IMR-90 (cell line): Measurements from ENCODE around the gene CPO. TPM values are rescaled to one million over a fixed set of nuclear protein-coding genes. Genes with fewer than 3 reads are reported as not detected.

Experiments
- ATAC-seq: fragments of 200-7000 bp; cut with Tn5 transposase; 2 replicates; pipeline ENCODE4 v1.9.1; 2020; ENCODE audit warnings: low read depth, mild to moderate bottlenecking, moderate library complexity
- BruUV-seq: library from RNA; stranded (reverse); fragments of 400-500 nt; replicated peaks from 2 replicates; lab custom pipeline; 2021; lab: Mats Ljungman, UMichigan
- CTCF ChIA-PET: fragments of 300-600 bp; formaldehyde crosslinking; extraction: SDS; loops from one replicate; lab custom pipeline; 2021; ENCODE audit warnings: antibody characterized with exemption; lab: Yijun Ruan, JAX
- POLR2A ChIA-PET: fragments of 300-600 bp; sonication (Branson Sonifier 250); formaldehyde crosslinking; loops from one replicate; lab custom pipeline; 2022; ENCODE audit warnings: antibody characterized with exemption; ENCODE audit not compliant: unreplicated experiment; lab: Charles Lee
- DNase-seq: peaks from one replicate; pipeline ENCODE4 v3.0.0; 2013
- H2AFZ ChIP-seq: replicated peaks from 2 replicates; pipeline ENCODE3; 2013; ENCODE audit warnings: low read length, mild to moderate bottlenecking; ENCODE audit not compliant: poor library complexity
- H2AK5ac ChIP-seq: 2 replicates; pipeline ENCODE4 v1.6.1; 2013; ENCODE audit warnings: low read depth, low read length, inconsistent platforms
- H2AK9ac ChIP-seq: replicated peaks from 2 replicates; pipeline ENCODE3; 2013; ENCODE audit warnings: mild to moderate bottlenecking, low read depth, low read length, moderate library complexity; ENCODE audit not compliant: poor library complexity
- H2BK120ac ChIP-seq: 2 replicates; pipeline ENCODE4 v1.6.1; 2013; ENCODE audit warnings: low read depth, low read length, inconsistent platforms
- H2BK15ac ChIP-seq: 3 replicates; pipeline ENCODE4 v1.6.1; 2013; ENCODE audit warnings: low read depth, low read length, inconsistent platforms
- H2BK20ac ChIP-seq: 2 replicates; pipeline ENCODE4 v1.6.1; 2013; ENCODE audit warnings: low read depth, mild to moderate bottlenecking, inconsistent platforms, low read length, moderate library complexity
- H2BK5ac ChIP-seq: 2 replicates; pipeline ENCODE4 v1.6.1; 2013; ENCODE audit warnings: mild to moderate bottlenecking, low read depth, low read length, inconsistent platforms; ENCODE audit not compliant: poor library complexity, severe bottlenecking
- H3K14ac ChIP-seq: replicated peaks from 2 replicates; pipeline ENCODE4 v1.6.1; 2013; ENCODE audit warnings: low read depth, low read length, inconsistent platforms
- H3K18ac ChIP-seq: 2 replicates; pipeline ENCODE4 v1.6.1; 2013; ENCODE audit warnings: low read depth, low read length, control low read depth
- H3K23ac ChIP-seq: 2 replicates; pipeline ENCODE4 v1.6.1; 2013; ENCODE audit warnings: low read depth, low read length, inconsistent platforms
- H3K27ac ChIP-seq: 2 replicates; pipeline ENCODE4 v1.5.1; 2013; ENCODE audit warnings: mild to moderate bottlenecking, control low read depth, low read length; ENCODE audit not compliant: insufficient read depth
- H3K27me3 ChIP-seq: 2 replicates; pipeline ENCODE4 v1.6.1; 2013; ENCODE audit warnings: low read length; ENCODE audit not compliant: control insufficient read depth, insufficient read depth
- H3K36me3 ChIP-seq: 2 replicates; pipeline ENCODE4 v1.6.1; 2013; ENCODE audit warnings: low read length, mixed read lengths; ENCODE audit not compliant: control insufficient read depth, insufficient read depth
- H3K4ac ChIP-seq: 2 replicates; pipeline ENCODE4 v1.6.1; 2013; ENCODE audit warnings: low read depth, low read length, inconsistent platforms
- H3K4me1 ChIP-seq: 2 replicates; pipeline ENCODE4 v1.6.1; 2013; ENCODE audit warnings: low read length, mixed read lengths; ENCODE audit not compliant: control insufficient read depth, insufficient read depth
- H3K4me2 ChIP-seq: 2 replicates; pipeline ENCODE4 v1.6.1; 2013; ENCODE audit warnings: low read depth, mild to moderate bottlenecking, control low read depth, low read length, moderate library complexity
- H3K4me3 ChIP-seq: 2 replicates; pipeline ENCODE4 v1.5.1; 2013; ENCODE audit warnings: low read depth, mild to moderate bottlenecking, control low read depth, low read length, moderate library complexity; ENCODE audit not compliant: insufficient read depth
- H3K56ac ChIP-seq: 2 replicates; pipeline ENCODE4 v1.6.1; 2013; ENCODE audit warnings: low read length, inconsistent platforms; ENCODE audit not compliant: insufficient read depth; ENCODE audit errors: extremely low read depth
- H3K79me1 ChIP-seq, 2 experiments: 2 replicates each; pipeline ENCODE4 v1.6.1; 2013; ENCODE audit warnings: low read length in 2 of 2, inconsistent platforms in 1 of 2, low read depth in 1 of 2
- H3K9ac ChIP-seq: 2 replicates; pipeline ENCODE4 v1.6.1; 2013; ENCODE audit warnings: low read depth, low read length, control low read depth
- H3K9me1 ChIP-seq: 2 replicates; pipeline ENCODE4 v1.6.1; 2013; ENCODE audit warnings: low read length, inconsistent platforms; ENCODE audit not compliant: insufficient read depth
- H3K9me3 ChIP-seq: 2 replicates; pipeline ENCODE4 v1.6.1; 2013; ENCODE audit warnings: low read length; ENCODE audit not compliant: control insufficient read depth, insufficient read depth
- H4K20me1 ChIP-seq: 2 replicates; pipeline ENCODE4 v1.6.1; 2013; ENCODE audit warnings: low read length, inconsistent platforms; ENCODE audit not compliant: insufficient read depth
- H4K5ac ChIP-seq: 2 replicates; pipeline ENCODE4 v1.6.1; 2013; ENCODE audit warnings: mild to moderate bottlenecking, low read depth, low read length, control low read depth
- H4K8ac ChIP-seq, 2 experiments: 2 replicates each; pipeline ENCODE4 v1.6.1; 2013; ENCODE audit warnings: low read depth in 2 of 2, low read length in 2 of 2, control low read depth in 1 of 2, inconsistent platforms in 1 of 2
- H4K91ac ChIP-seq: 2 replicates; pipeline ENCODE4 v1.6.1; 2013; ENCODE audit warnings: low read depth, low read length, inconsistent platforms; ENCODE audit not compliant: insufficient read depth
- BHLHE40 ChIP-seq: fragments of 150-350 bp; IDR thresholded peaks from 2 replicates; pipeline ENCODE4 v1.6.1; 2016; ENCODE audit warnings: mild to moderate bottlenecking, low read depth, low read length
- CEBPB ChIP-seq: IDR thresholded peaks from 2 replicates; pipeline ENCODE4 v1.6.1; 2012; ENCODE audit warnings: low read depth, low read length, improper control_type of control experiment
- FOS ChIP-seq: fragments of 150-350 bp; IDR thresholded peaks from 2 replicates; pipeline ENCODE4 v1.6.1; 2016; ENCODE audit warnings: low read depth, low read length
- MXI1 ChIP-seq: IDR thresholded peaks from 2 replicates; pipeline ENCODE4 v1.6.1; 2012; ENCODE audit warnings: low read depth, mild to moderate bottlenecking, low read length, moderate library complexity, borderline replicate concordance
- NFE2L2 ChIP-seq: fragments of 150-350 bp; IDR thresholded peaks from 2 replicates; pipeline ENCODE4 v1.6.1; 2016; ENCODE audit warnings: low read depth, mild to moderate bottlenecking, low read length
- POLR2A ChIP-seq: IDR thresholded peaks from 2 replicates; pipeline ENCODE4 v1.6.1; 2012; ENCODE audit warnings: mild to moderate bottlenecking, low read depth, low read length
- RAD21 ChIP-seq: IDR thresholded peaks from 2 replicates; pipeline ENCODE4 v1.6.1; 2012; ENCODE audit warnings: low read length, improper control_type of control experiment
- SMC3 ChIP-seq: fragments of 150-350 bp; IDR thresholded peaks from 2 replicates; pipeline ENCODE4 v1.6.1; 2016; ENCODE audit warnings: low read depth, mild to moderate bottlenecking, antibody characterized with exemption, low read length, moderate library complexity
- WGBS, 2 experiments: methylation state at CpG; one replicate each; pipeline versions ENCODE4 v1.1.5 to v1.1.7; 2013; ENCODE audit warnings: missing lambda C conversion rate in 2 of 2; ENCODE audit not compliant: insufficient read length in 1 of 2; ENCODE audit errors: extremely low coverage in 2 of 2; 5-methylcytosine and 5-hydroxymethylcytosine counted together
- dilution Hi-C: fragments of 300-500 bp; cut with HindIII; formaldehyde crosslinking; loops from one replicate; pipeline ENCODE4 v1.14.3; 2018; ENCODE audit warnings: low sequenced_read_pairs; ENCODE audit not compliant: unreplicated experiment
- in situ Hi-C: fragments of 300-500 bp; cut with MboI; formaldehyde crosslinking; loops from 3 replicates; pipeline ENCODE4 v1.14.3; 2019; ENCODE audit warnings: low sequenced_read_pairs, inconsistent platforms, mixed read lengths
- intact Hi-C: fragments of 100-400 bp; cut with micrococcal nuclease; formaldehyde crosslinking; loops from 2 replicates; pipeline ENCODE4 v1.10.0; 2022
- polyA plus RNA-seq, 3 experiments: library from polyadenylated mRNA; depleted of rRNA; stranded (reverse); fragments of >200 nt; gene quantifications; 2 replicates each; pipeline ENCODE4 v1.2.3, GENCODE V29; 2012; ENCODE audit warnings: low replicate concordance in 1 of 3
- total RNA-seq: library from RNA; depleted of rRNA; stranded (reverse); fragments of >200 nt; gene quantifications from 2 replicates; pipeline ENCODE4 v1.2.3, GENCODE V29; 2012
- TF ChIP-seq, protein P1 (sequence below): fragments of 150-350 bp; IDR thresholded peaks from 2 replicates; pipeline ENCODE4 v1.6.1; 2017; ENCODE audit warnings: mild to moderate bottlenecking, antibody characterized with exemption, low read length, low read depth

The CPO gene
- total and polyA plus RNA-seq, 2 of the 4 experiments (the other 2 are of a cell fraction), result not detected

DNA sequence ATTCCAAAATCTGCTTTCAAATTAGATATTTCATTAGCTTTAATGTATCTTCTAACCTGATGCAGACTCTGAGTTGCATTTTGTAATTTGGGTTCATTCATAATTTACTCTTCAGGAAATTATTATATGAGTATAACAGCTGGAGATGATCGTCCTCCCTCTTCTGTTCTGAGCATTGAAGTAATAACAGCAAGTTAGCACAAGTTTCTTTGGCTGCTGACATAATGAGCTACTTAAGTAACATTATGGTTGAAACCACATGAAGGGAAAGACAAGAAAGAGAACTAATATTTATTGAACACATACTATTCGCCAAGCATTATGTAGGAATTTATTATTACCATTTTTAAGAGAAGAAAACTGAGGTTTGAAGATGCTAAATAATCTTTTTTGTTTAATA lies 75.1 kb downstream of the CPO start:
- CTCF ChIA-PET, result interaction anchor here (0.6 kb wide), 1 partner anchor 20 kb away, joined by 4 read pairs; no protein-coding TSS in a partner anchor
- H2BK20ac ChIP-seq, result no peak overlapping the region
- H4K20me1 ChIP-seq, result no peaks in the 10 kb centered on the region
- intact Hi-C loops (no loop called here), in situ Hi-C loops (no loop called here), dilution Hi-C loops (no loop called here)
- no peaks in the 10 kb centered on the region for H3K79me1 ChIP-seq
- no peak overlapping the region for H3K4me2 ChIP-seq
- H2BK5ac ChIP-seq, result no peak overlapping the region
- WGBS, 2 experiments, result no CpG with 5 or more reads among the region's 2 CpGs
- BruUV-seq, result no TSS peak
- no peak overlapping the region for H4K5ac ChIP-seq
- no peaks in the 10 kb centered on the region for H3K36me3 ChIP-seq
- no peak overlapping the region for H2BK120ac ChIP-seq
- DNase-seq, result no peak
- H3K56ac ChIP-seq, result no peak overlapping the region
- no peak for TF ChIP-seq MXI1
- TF ChIP-seq POLR2A, result no peak
- TF ChIP-seq SMC3, result no peak
- TF ChIP-seq RAD21, result no peak
- TF ChIP-seq, protein P1, sequence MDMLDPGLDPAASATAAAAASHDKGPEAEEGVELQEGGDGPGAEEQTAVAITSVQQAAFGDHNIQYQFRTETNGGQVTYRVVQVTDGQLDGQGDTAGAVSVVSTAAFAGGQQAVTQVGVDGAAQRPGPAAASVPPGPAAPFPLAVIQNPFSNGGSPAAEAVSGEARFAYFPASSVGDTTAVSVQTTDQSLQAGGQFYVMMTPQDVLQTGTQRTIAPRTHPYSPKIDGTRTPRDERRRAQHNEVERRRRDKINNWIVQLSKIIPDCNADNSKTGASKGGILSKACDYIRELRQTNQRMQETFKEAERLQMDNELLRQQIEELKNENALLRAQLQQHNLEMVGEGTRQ, result no peak
- no peak for TF ChIP-seq BHLHE40
- no peak for TF ChIP-seq FOS
- no peak for TF ChIP-seq NFE2L2
- TF ChIP-seq CEBPB, result no peak
- no peak overlapping the region for H3K18ac ChIP-seq
- no peak for ATAC-seq
- H4K8ac ChIP-seq, result no peak overlapping the region
- no peak overlapping the region for H3K14ac ChIP-seq
- H3K4me1 ChIP-seq, result no peaks in the 10 kb centered on the region
- H3K9ac ChIP-seq, result no peak overlapping the region
- no peaks in the 10 kb centered on the region for H3K9me1 ChIP-seq
- no peak overlapping the region for H3K4ac ChIP-seq
- H2AK9ac ChIP-seq, result no peak overlapping the region
- peaks cover 2% of the 10 kb centered on the region; the same call in 1 of the 2 replicates for H3K27me3 ChIP-seq
- H4K91ac ChIP-seq, result no peak overlapping the region
- no peaks in the 10 kb centered on the region for H3K9me3 ChIP-seq
- H3K23ac ChIP-seq, result no peak overlapping the region
- no peak overlapping the region for H2AK5ac ChIP-seq
- H2AFZ ChIP-seq, result no peak overlapping the region
- H3K27ac ChIP-seq, result no peak overlapping the region
- H2BK15ac ChIP-seq, result no peak overlapping the region
- no peak overlapping the region for H3K4me3 ChIP-seq
- POLR2A ChIA-PET, result no interaction called here
